ENCODE data around the gene CASQ1.

Gene CASQ1

GRCh38 chr1:160189649-160190625 lies at the start of gene CASQ1:
Gene CASQ1, plus strand, starts transcription at chr1:160190575. Its CDS starts 177 bp downstream, at chr1:160190752.
- no peak for DNase-seq (ENCODE audit: low read depth)

- DNase-seq (ENCODE audit: low read depth): no peak
These were observed 46.7 kb upstream of the CASQ1 start for GRCh38 chr1:160143695-160144094.

GRCh38 chr1:160144921-160145320 lies 45.5 kb upstream of the CASQ1 start:
- no peak for DNase-seq (ENCODE audit: low read depth)

- no peak for DNase-seq (ENCODE audit: low read depth)
These were observed 44.3 kb upstream of the CASQ1 start for GRCh38 chr1:160146107-160146506.

GRCh38 chr1:160148121-160148520 lies 42.3 kb upstream of the CASQ1 start:
- DNase-seq (ENCODE audit: low read depth): no peak

GRCh38 chr1:160149233-160149632 lies 41.1 kb upstream of the CASQ1 start:
- no peak for DNase-seq (ENCODE audit: low read depth)

- DNase-seq (ENCODE audit: low read depth): no peak
These were observed 40.7 kb upstream of the CASQ1 start for GRCh38 chr1:160149716-160150115.

- no peak for DNase-seq (ENCODE audit: low read depth)
These were observed 39.1 kb upstream of the CASQ1 start, which contains the start of gene ATP1A4 for GRCh38 chr1:160151303-160151702. Gene ATP1A4, plus strand, starts transcription at chr1:160151603. Its CDS starts 438 bp downstream, at chr1:160152041.

- DNase-seq (ENCODE audit: low read depth): no peak
These were observed 35.6 kb upstream of the CASQ1 start for GRCh38 chr1:160154790-160155189.

- no peak for DNase-seq (ENCODE audit: low read depth)
These were observed 34.0 kb upstream of the CASQ1 start for GRCh38 chr1:160156361-160156760.

- no peak for DNase-seq (ENCODE audit: low read depth)
These were observed 33.2 kb upstream of the CASQ1 start for GRCh38 chr1:160157174-160157573.

GRCh38 chr1:160158031-160158430 lies 32.3 kb upstream of the CASQ1 start:
- DNase-seq (ENCODE audit: low read depth): no peak

- no peak for DNase-seq (ENCODE audit: low read depth)
These were observed 31.8 kb upstream of the CASQ1 start for GRCh38 chr1:160158534-160158933.

- no peak for DNase-seq (ENCODE audit: low read depth)
These were observed 30.5 kb upstream of the CASQ1 start for GRCh38 chr1:160159846-160160245.

GRCh38 chr1:160161965-160162705 lies 28.2 kb upstream of the CASQ1 start:
- DNase-seq (ENCODE audit: low read depth): no peak

- DNase-seq (ENCODE audit: low read depth): no peak
These were observed 27.4 kb upstream of the CASQ1 start for GRCh38 chr1:160162931-160163330.

GRCh38 chr1:160163615-160164014 lies 26.8 kb upstream of the CASQ1 start:
- no peak for DNase-seq (ENCODE audit: low read depth)

GRCh38 chr1:160164121-160164520 lies 26.3 kb upstream of the CASQ1 start:
- no peak for DNase-seq (ENCODE audit: low read depth)

GRCh38 chr1:160166166-160166868 lies 24.1 kb upstream of the CASQ1 start:
- DNase-seq (ENCODE audit: low read depth): no peak

- no peak for DNase-seq (ENCODE audit: low read depth)
These were observed 23.3 kb upstream of the CASQ1 start for GRCh38 chr1:160167056-160167455.

- DNase-seq (ENCODE audit: low read depth): no peak
These were observed 22.8 kb upstream of the CASQ1 start for GRCh38 chr1:160167580-160167979.

- no peak for DNase-seq (ENCODE audit: low read depth)
These were observed 22.4 kb upstream of the CASQ1 start for GRCh38 chr1:160168016-160168415.
